HG03097 (cell line): ENCODE measurements around the gene PMPCA.

ENCODE experiments used
- ATAC-seq: cut with Tn5 transposase; IDR thresholded peaks from one replicate; pipeline ENCODE4 v1.9.1; 2021; ENCODE audit not compliant: unreplicated experiment, low FRiP score

PMPCA gene, protein sequence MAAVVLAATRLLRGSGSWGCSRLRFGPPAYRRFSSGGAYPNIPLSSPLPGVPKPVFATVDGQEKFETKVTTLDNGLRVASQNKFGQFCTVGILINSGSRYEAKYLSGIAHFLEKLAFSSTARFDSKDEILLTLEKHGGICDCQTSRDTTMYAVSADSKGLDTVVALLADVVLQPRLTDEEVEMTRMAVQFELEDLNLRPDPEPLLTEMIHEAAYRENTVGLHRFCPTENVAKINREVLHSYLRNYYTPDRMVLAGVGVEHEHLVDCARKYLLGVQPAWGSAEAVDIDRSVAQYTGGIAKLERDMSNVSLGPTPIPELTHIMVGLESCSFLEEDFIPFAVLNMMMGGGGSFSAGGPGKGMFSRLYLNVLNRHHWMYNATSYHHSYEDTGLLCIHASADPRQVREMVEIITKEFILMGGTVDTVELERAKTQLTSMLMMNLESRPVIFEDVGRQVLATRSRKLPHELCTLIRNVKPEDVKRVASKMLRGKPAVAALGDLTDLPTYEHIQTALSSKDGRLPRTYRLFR

DNA sequence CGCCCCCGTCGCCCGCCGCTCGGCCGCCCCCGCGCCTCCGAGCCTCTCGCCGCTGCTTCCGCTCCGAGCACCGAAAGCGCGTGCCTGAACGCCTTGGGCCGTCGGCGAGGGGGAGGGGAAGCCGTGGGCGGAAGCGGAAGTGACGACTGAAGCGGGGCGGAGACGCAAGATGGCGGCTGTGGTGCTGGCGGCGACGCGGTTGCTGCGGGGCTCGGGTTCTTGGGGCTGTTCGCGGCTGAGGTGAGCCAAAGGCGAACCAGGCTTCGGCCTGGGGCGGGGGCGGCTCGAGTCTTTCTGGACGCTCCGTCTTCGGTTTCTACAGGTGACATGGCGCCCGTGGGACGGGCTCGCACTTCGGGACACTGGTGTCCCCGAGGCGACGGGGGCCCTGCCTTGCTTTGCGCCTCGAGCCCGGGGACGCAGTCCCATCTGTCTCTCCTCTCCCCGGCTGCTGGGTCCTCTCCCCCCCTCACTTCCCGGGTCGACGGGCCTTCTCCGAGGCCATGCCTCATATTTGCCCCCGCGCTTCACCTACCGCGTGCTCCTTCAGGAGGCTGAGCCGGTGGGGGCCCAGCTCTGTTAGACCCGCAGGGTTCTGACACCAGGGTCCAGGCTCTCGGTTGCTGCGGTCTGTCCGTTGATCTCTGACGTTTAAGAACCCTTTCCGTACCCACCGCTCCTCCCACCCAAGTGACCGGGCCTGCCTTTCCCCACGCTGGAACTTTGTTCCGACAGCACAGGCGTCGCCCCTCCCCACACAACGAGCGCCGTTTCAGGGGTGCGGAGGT, at the start of gene PMPCA, which contains the start of gene ENTR1:
TSS of gene PMPCA (plus strand) at position 159 of the 788 bp plus-strand sequence. CDS start at position 170, 11 bp downstream.
TSS of gene ENTR1 (minus strand) at position 115 of the 788 bp plus-strand sequence. CDS start 217 bp downstream, outside the sequence.
- peak; percentile 73 for ATAC-seq

DNA sequence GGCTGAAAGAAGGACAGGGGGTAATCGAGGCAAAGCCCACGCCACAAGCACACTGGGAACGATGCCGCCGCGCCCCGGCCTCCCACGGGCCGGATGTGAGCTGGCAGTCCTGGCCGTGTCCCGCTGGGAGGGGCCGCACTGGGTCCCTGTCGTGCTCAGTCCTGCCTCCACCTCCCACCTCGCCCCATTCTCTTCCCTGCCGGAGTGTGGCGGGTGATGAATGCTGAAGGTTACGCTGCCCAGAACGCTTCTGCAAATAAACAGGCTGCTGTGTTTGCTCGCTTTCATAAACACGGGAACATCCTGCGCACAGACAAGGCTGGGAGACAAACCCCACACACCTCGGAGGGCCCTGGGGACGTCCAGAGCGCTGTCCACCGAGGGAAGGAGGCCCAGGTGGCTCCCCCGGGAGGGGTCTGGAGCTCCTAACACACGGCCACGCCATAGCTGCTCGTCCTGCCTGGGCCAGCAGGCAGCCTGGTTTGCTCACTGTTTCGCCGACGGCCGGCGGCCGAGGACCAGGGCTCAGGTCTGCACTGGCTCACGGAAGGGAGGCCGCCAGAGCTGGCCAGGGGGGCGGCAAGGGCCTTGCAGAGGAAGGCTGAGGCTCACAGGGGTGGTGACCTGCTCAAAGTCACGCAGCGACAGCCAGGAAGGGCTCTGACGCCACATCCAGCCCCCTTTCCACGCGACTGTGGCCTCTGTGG, 49.3 kb upstream of the PMPCA start:
- no peak for ATAC-seq

DNA sequence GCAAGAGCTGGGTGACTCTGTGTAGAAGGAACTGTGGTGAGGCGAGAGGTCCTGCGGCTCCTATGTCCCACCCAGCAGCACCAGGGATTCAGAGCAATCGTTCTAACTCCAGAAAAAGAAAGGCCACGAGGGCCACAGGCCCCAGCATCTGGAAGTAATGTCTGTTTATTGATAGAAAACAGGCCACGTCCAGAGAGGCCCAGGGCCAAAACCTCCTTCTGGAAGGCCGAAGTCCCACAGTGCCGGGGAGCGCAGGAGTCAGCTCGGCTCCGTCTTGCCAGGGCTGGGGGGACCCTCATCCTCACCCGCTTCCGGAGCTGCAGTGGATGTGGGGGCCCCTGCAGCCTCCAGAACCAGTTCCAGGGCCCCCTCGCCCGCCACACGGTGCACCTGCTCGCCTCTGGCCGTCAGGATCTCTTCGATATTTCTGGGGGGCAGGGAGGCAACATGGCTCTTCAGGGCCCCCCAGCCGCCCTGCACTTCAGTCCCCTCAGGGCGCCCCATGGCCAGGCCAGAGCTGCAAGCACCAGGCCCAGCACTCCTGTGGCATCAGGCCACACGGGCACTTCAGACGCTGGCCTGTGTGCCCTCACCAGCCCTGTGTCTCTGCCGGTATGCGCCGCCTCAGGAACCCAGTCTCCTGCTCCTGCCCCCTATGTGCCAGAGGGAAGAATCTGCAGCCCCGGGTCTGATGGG, 48.6 kb upstream of the PMPCA start:
- no peak for ATAC-seq

DNA sequence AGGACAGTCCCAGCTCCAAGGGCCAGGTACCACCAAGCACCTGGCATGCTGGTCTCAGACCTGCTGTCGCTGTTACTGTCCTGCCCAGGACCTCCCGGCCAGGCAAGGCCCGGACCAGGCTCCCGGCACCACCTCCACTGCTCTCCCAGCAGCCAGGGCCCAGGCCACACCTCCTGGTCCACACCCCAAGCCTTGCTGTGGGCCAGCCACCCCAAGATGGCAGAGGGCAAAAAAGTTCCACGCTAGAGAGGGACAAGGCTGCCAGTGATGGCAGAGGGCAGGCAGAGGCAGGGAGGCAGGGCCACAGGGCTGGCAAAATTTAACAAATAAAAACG, 48.0 kb upstream of the PMPCA start:
- no peak for ATAC-seq

DNA sequence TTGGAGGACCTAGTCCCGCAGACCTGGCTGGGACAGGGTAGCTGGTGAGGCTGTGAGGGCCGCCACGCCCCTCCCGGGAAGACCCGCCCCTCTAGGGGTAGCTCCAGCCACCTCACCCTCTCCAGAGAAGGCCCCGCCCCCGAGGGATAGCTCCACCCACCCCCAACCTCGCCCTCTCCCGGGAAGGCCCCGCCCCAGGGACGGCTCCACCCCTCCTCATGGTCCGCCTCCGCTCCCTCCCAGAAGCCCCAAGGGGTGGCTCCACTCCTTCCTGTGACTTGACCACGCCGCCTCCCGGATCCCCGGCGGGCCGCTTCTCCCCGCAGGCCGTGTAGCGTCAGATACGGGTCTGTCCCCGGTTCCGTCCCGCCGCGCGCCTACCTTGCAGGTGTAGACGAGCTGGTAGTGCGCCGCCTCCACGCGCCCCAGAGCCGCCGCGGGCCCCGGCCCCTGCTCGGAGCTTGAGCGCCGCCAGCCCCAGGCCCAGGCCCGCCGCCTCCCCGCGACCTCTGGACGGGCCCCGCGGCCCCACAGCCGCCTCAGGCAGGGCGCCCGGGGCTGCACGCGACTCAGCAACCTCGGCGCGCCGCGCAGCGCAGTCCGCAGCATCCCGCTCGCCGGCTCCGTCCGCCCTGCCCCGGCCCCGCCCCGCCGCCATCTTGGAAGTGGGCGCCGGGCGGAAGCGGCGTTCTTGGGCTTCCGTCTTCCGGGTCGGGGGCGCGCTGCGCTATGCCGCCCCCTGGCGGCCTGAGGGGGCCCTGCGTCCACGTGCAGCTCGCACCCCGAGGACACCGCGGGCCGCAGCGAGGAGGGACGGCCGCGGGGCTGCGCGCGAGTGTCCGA, 47.1 kb upstream of the PMPCA start, which contains the start of gene DNLZ:
TSS of gene DNLZ (minus strand) at position 639 of the 843 bp plus-strand sequence. CDS start at position 609, 30 bp downstream.
- peak; percentile 56 for ATAC-seq

DNA sequence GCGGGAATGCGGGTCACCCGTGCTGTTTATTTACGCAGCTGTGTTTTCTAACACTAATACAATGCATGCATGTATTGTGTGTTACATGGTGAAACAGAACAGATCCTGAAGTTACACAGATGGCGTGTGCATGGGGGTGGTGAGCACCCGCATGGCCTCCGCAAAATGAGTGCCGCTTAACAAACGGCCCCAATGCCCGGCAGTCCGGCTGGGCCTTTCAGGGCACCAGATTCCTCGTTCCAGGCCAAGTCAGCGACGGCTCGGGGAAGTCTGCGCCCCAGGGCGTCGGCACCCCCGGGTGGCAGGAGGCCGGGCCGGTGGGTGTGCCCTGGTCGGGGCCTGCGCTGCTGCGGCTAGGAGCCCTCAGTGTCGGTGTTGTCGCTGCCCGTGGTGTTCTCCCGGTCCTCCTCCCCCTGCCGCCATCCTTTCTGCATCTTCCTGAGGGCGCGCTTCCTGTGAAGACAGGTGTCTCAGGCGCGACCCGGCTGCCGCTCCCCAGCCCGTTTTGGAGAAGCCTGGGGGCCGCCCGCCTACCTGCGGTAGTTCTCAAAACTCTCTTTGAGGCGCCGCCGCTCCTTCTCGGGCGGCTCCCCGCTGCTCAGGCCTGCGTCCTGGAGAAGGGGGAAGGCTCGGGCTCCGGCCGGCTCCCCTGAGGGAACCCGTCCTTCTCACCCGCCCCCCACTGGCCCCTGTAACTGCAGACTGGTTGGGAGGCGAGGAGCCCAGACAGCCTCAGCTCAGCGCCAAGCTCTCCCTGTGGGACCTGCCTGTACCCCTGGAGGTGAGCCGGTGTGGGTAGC, 46.3 kb upstream of the PMPCA start:
- ATAC-seq: no peak

DNA sequence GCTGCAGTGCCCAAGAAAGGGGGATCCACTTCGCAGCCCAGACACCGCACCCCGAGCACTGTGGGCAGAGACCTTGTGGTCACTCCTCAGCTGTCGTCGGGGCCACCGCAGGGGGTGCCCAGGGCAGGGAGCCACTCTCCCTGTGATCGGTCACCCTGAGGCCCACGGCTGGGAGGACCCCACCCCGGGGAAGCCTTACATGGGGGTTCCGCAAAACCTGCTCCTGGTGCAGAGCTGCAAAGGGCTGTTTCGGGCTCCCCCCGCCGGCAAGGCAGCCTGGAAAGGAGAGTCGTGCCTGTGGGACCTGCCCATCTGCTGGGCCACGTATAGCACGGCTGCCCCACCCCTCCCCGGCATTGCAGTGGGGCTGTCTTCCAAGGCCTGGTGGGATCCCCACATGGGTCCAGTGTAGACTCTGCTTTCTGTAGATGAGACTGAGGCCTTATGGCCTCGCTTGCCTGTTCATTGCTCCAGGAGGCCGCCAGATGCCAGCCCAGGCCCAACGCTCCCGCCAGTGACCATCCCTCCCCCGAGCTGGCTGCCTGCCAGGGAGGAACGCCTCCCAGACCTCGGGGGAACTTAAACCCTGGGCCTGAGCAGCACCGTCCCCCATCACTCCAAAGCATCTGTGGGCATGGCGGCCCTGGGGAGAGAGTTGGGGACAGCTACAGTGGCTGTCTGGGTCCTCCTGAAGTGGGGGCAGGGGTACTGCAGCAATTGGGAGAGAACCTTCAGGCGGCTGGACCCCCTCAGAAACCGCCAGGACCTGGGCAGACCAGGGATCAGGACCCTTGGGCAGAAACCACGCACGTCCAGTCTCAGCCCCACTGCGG, 45.3 kb upstream of the PMPCA start:
- no peak for ATAC-seq

DNA sequence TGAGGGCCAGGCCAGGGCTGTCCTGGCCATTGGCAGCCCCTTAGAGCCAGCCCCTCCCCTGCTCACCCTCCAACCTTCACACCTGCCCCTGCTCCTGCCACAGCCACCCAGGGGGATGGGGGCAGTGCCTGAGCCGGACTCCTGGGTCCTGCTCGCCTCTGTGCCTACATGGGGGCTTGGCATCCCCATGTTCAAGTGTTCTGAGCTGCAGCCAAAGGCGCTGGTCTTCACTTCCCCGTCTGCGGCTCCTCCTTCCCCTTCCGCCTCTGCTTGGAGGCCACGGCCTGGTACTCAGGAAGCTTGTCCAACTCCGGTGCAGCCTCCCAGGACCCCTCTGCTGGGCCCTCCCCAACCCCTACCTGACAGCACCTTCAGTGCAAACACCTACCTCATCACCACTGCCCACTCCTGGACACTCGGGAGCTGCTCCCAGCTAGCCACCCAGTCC, 44.7 kb upstream of the PMPCA start:
- ATAC-seq: no peak

DNA sequence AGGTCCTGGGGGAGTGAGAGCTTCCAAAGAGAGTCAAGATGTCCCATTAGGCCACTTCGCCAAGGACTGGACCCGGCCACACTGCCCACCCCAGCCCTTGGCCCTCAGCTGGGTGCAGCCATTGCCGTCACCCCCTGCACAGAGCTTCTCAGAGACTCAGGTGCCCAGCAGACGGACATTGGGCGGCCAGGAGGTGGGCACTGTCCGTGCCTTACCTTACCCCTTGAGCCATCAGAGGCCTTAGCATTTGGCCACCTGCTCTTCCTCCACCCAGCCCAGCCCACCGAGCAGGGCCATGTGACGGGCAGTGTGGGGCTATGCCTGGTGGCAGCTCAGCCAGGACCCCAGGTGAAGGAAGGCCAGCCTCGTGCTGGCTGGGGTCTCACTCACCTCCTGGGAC, 43.6 kb upstream of the PMPCA start:
- no peak for ATAC-seq

DNA sequence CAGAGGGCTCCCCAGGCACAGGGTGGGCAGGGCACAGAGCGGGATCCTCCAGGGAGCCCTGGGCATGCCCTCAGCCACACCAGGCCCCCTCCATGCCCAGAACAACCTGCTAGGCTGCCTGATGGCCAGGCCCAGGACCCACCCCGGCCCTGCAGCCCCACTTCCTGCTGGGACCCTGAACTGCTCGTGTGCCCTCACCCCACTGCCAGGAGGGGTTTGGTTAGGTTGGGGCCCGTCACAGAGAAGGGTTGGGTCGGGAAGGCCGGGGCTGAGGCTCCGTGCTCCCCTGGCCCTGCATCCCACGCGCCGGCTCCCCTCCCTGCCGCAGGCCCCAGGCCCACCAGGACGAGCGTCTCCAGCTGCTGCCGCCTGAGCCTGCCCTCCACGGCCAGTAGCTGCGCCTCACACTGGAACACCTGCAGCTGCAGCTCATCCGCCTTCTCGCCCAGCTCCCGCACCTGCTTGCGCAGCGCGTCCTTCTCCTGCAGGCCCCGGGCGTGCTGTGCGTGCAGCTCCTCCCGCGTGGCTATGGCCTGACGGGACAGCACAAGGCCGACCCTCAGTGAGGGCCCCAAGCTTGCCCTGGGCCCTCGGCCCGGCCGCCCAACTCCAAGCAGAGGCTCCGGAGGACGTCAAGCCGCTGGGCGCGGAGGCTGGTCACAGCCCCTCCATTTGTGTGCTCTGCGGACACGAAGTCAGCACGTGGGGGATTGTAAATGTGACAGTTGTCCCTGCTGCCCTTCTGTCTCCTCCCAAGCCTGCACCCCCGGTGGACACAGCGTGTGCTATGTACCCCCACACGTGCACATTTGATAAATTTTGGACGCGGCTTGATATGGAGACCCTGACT, 42.9 kb upstream of the PMPCA start:
- no peak for ATAC-seq

DNA sequence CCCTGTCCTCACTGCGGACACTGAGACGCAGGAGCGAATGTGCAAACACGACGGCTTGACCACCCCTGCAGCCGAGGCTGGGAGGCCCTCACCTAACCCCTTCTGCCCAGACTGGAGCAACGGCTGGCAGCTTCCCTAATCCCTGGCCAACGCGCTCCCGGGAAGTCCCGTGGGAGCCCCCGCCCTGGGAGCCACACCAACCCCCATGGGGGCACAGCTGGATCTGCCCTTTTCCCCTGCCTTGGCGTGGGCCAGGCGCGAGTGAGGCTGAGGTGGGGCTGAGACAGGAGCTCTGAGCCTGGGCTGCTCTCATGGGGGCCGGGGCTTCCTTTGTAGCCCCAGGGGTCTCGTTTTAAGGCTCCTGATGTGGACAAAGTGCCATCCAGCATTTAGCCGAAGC, 42.3 kb upstream of the PMPCA start:
- no peak for ATAC-seq

DNA sequence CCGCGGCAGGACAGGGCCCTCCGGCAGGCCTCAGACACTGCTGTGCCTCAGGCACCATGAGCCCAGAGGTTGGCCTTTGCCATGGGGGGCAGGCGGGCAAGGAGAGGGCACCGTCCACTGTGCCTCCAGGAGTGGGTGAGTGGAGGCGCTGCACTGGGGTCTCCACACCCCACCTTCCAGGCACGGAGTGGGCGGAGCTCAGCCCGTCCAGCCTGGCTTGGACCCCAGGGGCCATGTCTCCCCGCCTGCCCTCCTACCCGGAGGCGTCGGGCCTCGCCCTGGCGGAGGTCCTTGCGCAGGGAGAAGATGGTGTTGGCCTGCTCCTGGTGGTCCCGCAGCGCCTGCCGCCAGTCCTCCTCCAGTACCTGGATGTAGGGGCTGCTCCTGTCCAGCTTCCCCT, 40.4 kb upstream of the PMPCA start:
- no peak for ATAC-seq

DNA sequence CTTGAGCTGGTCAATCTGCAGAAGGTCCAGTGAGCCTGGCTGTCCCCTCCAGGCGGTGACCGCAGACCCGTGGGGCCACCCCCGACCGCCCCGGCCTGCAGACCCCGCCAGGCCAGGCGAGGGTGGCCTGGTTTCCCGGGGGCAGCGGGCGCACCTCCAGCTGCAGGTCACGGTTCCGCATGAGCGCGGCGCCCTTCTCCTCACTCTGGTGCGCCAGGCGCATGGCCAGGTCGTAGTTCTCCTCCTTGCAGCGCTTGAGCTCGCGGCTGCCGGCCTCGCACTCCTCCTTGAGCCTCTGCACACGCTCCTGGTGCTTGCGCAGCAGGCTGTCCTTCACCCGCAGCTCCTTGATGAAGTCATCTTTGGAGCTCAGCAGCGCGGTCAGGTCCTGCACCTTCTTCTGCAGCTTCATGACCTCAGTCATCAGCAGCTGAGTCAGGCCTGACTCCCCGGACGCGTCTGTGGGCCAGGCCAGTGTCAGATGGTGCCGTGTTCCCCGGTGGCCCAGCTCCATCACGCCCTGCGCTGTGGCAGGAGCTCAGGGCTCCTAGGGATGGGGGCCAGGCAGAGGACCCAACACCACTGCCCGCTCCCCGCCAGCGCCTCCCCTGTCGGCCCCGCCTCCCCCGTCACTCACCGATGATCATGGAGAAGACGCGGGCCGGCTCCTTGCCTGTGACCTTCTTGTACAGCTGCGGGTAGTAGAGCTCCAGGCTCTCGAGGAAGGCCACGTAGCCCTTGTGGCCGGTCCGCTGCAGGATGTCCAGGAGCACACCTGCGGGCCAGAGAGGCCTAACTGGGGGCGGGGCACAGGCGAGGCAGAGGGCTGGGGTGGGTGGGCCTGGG, 39.5 kb upstream of the PMPCA start:
- no peak for ATAC-seq

DNA sequence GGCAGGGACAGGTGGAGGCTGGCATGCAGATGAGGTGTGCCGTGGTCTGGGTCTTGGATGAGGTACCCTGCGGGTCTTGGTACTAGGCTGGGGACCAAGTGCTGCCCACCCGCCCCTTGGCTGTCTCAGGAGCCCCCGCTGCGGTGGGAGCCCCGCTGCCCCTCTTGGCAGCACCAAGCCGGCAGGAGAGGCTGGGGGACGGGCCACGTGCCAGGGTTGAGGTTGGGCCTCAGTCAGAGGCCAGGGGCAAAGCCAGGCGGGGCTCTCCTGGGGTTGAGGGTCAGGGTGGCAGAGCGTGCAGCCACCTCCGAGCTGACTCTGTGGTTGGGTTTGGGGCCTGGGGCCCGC, 39.0 kb upstream of the PMPCA start:
- ATAC-seq: no peak

DNA sequence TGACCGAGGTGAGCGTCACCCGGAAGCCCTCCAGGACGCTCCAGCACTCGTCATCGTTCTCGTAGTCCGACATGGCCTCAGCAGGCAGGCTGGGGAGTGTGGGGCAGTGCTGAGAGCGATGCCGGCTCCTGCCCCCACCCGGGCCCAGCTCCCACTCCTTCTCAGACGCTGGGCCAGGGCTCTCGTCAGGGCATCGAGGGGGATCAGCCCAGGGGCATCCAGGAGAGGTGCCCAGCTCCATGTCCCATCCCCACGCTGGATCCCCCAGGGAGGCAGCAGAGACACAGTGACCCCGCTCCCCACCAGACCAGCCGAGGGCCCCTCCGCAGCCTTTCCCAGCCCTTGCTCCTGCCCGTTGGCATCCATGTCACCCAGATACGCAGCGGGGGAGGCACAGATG, 38.5 kb upstream of the PMPCA start:
- no peak for ATAC-seq
